ENCODE measurements around the gene CTNNA2.

The CTNNA2 gene

GRCh38 chr2:80437959-80438358 is 925.1 kb downstream of the CTNNA2 start:
- Histone ChIP-seq H3K23ac (ENCODE audit: low read depth, low read length, poor library complexity) (no peak overlapping the region), H3K18ac (ENCODE audit: low read length) (no peak overlapping the region), H3K27ac (replicated peaks; ENCODE audit: low read length) (no peak overlapping the region), H3K9me3 (replicated peaks in 1 of 2; ENCODE audit: control insufficient read depth in 2 of 2, insufficient read depth in 1 of 2, low read depth in 1 of 2, low read length in 2 of 2) (no peaks in the 10 kb centered on the region), H3K9ac (ENCODE audit: low read depth, low read length, poor library complexity) (no peak overlapping the region), H3K4me1 (ENCODE audit: control insufficient read depth in 2 of 2, insufficient read depth in 1 of 2, low read depth in 1 of 2, low read length in 2 of 2) (peaks cover 0 to 2% of the 10 kb centered on the region in 2 donors), H2AK5ac (ENCODE audit: low read depth, low read length) (no peak overlapping the region), H3K4me3 (ENCODE audit: low read length in 2 of 2) (no peak overlapping the region), H2BK15ac (ENCODE audit: low read length) (no peak overlapping the region), H2AFZ (ENCODE audit: low read length) (no peak overlapping the region), H3K27me3 (ENCODE audit: control insufficient read depth in 3 of 3, insufficient read depth in 3 of 3, low read depth in 1 of 3, low read length in 3 of 3) (no peaks in the 10 kb centered on the region), H3K36me3 (replicated peaks in 1 of 2; ENCODE audit: control insufficient read depth in 2 of 2, insufficient read depth in 2 of 2, low read length in 2 of 2) (no peaks in the 10 kb centered on the region), H3K4me2 (ENCODE audit: insufficient read depth, low read length, poor library complexity, severe bottlenecking) (no peak overlapping the region), H2BK12ac (ENCODE audit: low read length) (no peak overlapping the region), H4K8ac (ENCODE audit: low read depth, low read length) (no peak overlapping the region), H4K91ac (ENCODE audit: low read depth, low read length, poor library complexity) (no peak overlapping the region), H2BK5ac (ENCODE audit: low read length) (no peak overlapping the region), H2BK120ac (ENCODE audit: low read depth, low read length) (no peak overlapping the region), H3K4ac (ENCODE audit: low read length) (no peak overlapping the region), H3K14ac (ENCODE audit: low read length) (no peak overlapping the region), H3K79me1 (ENCODE audit: low read depth, low read length) (no peaks in the 10 kb centered on the region)
- DNase-seq (ENCODE audit: low spot score) = no peak
- WGBS, 2 donors (ENCODE audit: extremely low coverage in 2 of 2, insufficient read length in 2 of 2, insufficient replicate concordance in 1 of 2) = no CpG with 5 or more reads among the region's 5 CpGs

GRCh38 chr2:80438686-80439085 is 925.8 kb downstream of the CTNNA2 start:
- Histone ChIP-seq H2AFZ (ENCODE audit: low read length) (no peak overlapping the region), H3K4ac (ENCODE audit: low read length) (no peak overlapping the region), H2BK120ac (ENCODE audit: low read depth, low read length) (no peak overlapping the region), H3K27ac (replicated peaks; ENCODE audit: low read length) (no peak overlapping the region), H3K4me3 (ENCODE audit: low read length in 2 of 2) (no peak overlapping the region), H4K91ac (ENCODE audit: low read depth, low read length, poor library complexity) (no peak overlapping the region), H2BK12ac (ENCODE audit: low read length) (no peak overlapping the region), H3K79me1 (ENCODE audit: low read depth, low read length) (no peaks in the 10 kb centered on the region), H4K8ac (ENCODE audit: low read depth, low read length) (no peak overlapping the region), H3K14ac (ENCODE audit: low read length) (no peak overlapping the region), H3K4me1 (ENCODE audit: control insufficient read depth in 2 of 2, insufficient read depth in 1 of 2, low read depth in 1 of 2, low read length in 2 of 2) (no peaks in the 10 kb centered on the region), H2AK5ac (ENCODE audit: low read depth, low read length) (no peak overlapping the region), H3K27me3 (ENCODE audit: control insufficient read depth in 3 of 3, insufficient read depth in 3 of 3, low read depth in 1 of 3, low read length in 3 of 3) (no peaks in the 10 kb centered on the region), H3K4me2 (ENCODE audit: insufficient read depth, low read length, poor library complexity, severe bottlenecking) (no peak overlapping the region), H3K23ac (ENCODE audit: low read depth, low read length, poor library complexity) (no peak overlapping the region), H2BK15ac (ENCODE audit: low read length) (no peak overlapping the region), H3K36me3 (replicated peaks in 1 of 2; ENCODE audit: control insufficient read depth in 2 of 2, insufficient read depth in 2 of 2, low read length in 2 of 2) (no peaks in the 10 kb centered on the region), H3K18ac (ENCODE audit: low read length) (no peak overlapping the region), H2BK5ac (ENCODE audit: low read length) (no peak overlapping the region), H3K9ac (ENCODE audit: low read depth, low read length, poor library complexity) (no peak overlapping the region), H3K9me3 (replicated peaks in 1 of 2; ENCODE audit: control insufficient read depth in 2 of 2, insufficient read depth in 1 of 2, low read depth in 1 of 2, low read length in 2 of 2) (no peaks in the 10 kb centered on the region)
- no CpG with 5 or more reads among the region's 2 CpGs for WGBS, 2 donors (ENCODE audit: extremely low coverage in 2 of 2, insufficient read length in 2 of 2, insufficient replicate concordance in 1 of 2)
- DNase-seq (ENCODE audit: low spot score) = no peak

- Histone ChIP-seq H3K4me3 (ENCODE audit: low read length in 2 of 2) (no peak overlapping the region), H3K27ac (replicated peaks; ENCODE audit: low read length) (no peak overlapping the region), H3K4me1 (ENCODE audit: control insufficient read depth in 2 of 2, insufficient read depth in 1 of 2, low read depth in 1 of 2, low read length in 2 of 2) (no peaks in the 10 kb centered on the region), H3K23ac (ENCODE audit: low read depth, low read length, poor library complexity) (no peak overlapping the region), H2BK12ac (ENCODE audit: low read length) (no peak overlapping the region), H2AFZ (ENCODE audit: low read length) (no peak overlapping the region), H3K27me3 (ENCODE audit: control insufficient read depth in 3 of 3, insufficient read depth in 3 of 3, low read depth in 1 of 3, low read length in 3 of 3) (peaks cover 0 to 2% (median 0%) of the 10 kb centered on the region in 3 experiments), H3K9ac (ENCODE audit: low read depth, low read length, poor library complexity) (no peak overlapping the region), H3K9me3 (replicated peaks in 1 of 2; ENCODE audit: control insufficient read depth in 2 of 2, insufficient read depth in 1 of 2, low read depth in 1 of 2, low read length in 2 of 2) (no peaks in the 10 kb centered on the region), H2BK5ac (ENCODE audit: low read length) (no peak overlapping the region), H3K79me1 (ENCODE audit: low read depth, low read length) (no peaks in the 10 kb centered on the region), H3K4ac (ENCODE audit: low read length) (no peak overlapping the region), H4K91ac (ENCODE audit: low read depth, low read length, poor library complexity) (no peak overlapping the region), H3K36me3 (replicated peaks in 1 of 2; ENCODE audit: control insufficient read depth in 2 of 2, insufficient read depth in 2 of 2, low read length in 2 of 2) (no peaks in the 10 kb centered on the region), H3K4me2 (ENCODE audit: insufficient read depth, low read length, poor library complexity, severe bottlenecking) (no peak overlapping the region), H3K18ac (ENCODE audit: low read length) (no peak overlapping the region), H3K14ac (ENCODE audit: low read length) (peak overlapping the region; percentile 49), H2BK15ac (ENCODE audit: low read length) (no peak overlapping the region), H4K8ac (ENCODE audit: low read depth, low read length) (no peak overlapping the region), H2BK120ac (ENCODE audit: low read depth, low read length) (no peak overlapping the region), H2AK5ac (ENCODE audit: low read depth, low read length) (no peak overlapping the region)
- WGBS, 2 donors (ENCODE audit: extremely low coverage in 2 of 2, insufficient read length in 2 of 2, insufficient replicate concordance in 1 of 2) = no CpG with 5 or more reads among the region's 7 CpGs
- DNase-seq (ENCODE audit: low spot score) = no peak
Measured at GRCh38 chr2:80454628-80455027, 941.8 kb downstream of the CTNNA2 start.

GRCh38 chr2:80459028-80459427 is 946.2 kb downstream of the CTNNA2 start:
- Histone ChIP-seq H3K14ac (ENCODE audit: low read length) (no peak overlapping the region), H3K4me1 (ENCODE audit: control insufficient read depth in 2 of 2, insufficient read depth in 1 of 2, low read depth in 1 of 2, low read length in 2 of 2) (peaks cover 0 to 1% of the 10 kb centered on the region in 2 donors), H3K23ac (ENCODE audit: low read depth, low read length, poor library complexity) (no peak overlapping the region), H3K36me3 (replicated peaks in 1 of 2; ENCODE audit: control insufficient read depth in 2 of 2, insufficient read depth in 2 of 2, low read length in 2 of 2) (no peaks in the 10 kb centered on the region), H4K8ac (ENCODE audit: low read depth, low read length) (no peak overlapping the region), H3K4me2 (ENCODE audit: insufficient read depth, low read length, poor library complexity, severe bottlenecking) (no peak overlapping the region), H2BK15ac (ENCODE audit: low read length) (no peak overlapping the region), H2BK5ac (ENCODE audit: low read length) (no peak overlapping the region), H3K18ac (ENCODE audit: low read length) (no peak overlapping the region), H3K9ac (ENCODE audit: low read depth, low read length, poor library complexity) (no peak overlapping the region), H2AFZ (ENCODE audit: low read length) (no peak overlapping the region), H3K79me1 (ENCODE audit: low read depth, low read length) (no peaks in the 10 kb centered on the region), H3K4ac (ENCODE audit: low read length) (no peak overlapping the region), H3K27ac (replicated peaks; ENCODE audit: low read length) (no peak overlapping the region), H2BK120ac (ENCODE audit: low read depth, low read length) (no peak overlapping the region), H3K27me3 (ENCODE audit: control insufficient read depth in 3 of 3, insufficient read depth in 3 of 3, low read depth in 1 of 3, low read length in 3 of 3) (peaks cover 0 to 2% (median 0%) of the 10 kb centered on the region in 3 experiments), H3K4me3 (ENCODE audit: low read length in 2 of 2) (no peak overlapping the region), H3K9me3 (replicated peaks in 1 of 2; ENCODE audit: control insufficient read depth in 2 of 2, insufficient read depth in 1 of 2, low read depth in 1 of 2, low read length in 2 of 2) (no peaks in the 10 kb centered on the region), H2BK12ac (ENCODE audit: low read length) (no peak overlapping the region), H2AK5ac (ENCODE audit: low read depth, low read length) (no peak overlapping the region), H4K91ac (ENCODE audit: low read depth, low read length, poor library complexity) (no peak overlapping the region)
- DNase-seq (ENCODE audit: low spot score) = no peak
- no CpG with 5 or more reads among the region's 5 CpGs for WGBS, 2 donors (ENCODE audit: extremely low coverage in 2 of 2, insufficient read length in 2 of 2, insufficient replicate concordance in 1 of 2)
